OCI-LY1 (cell line): ENCODE measurements around the gene SPDL1.

Source experiments
- CTCF ChIP-seq: fragments of 200-600 bp; sonication (generic), shearing (Covaris generic); IDR thresholded peaks from 2 replicates; pipeline ENCODE4 v1.5.1; 2017; ENCODE audit warnings: mild to moderate bottlenecking, antibody characterized with exemption, low read length, moderate library complexity, mixed read lengths
- EZH2 ChIP-seq: fragments of 200-600 bp; sonication (generic), shearing (Covaris generic); IDR thresholded peaks from 2 replicates; pipeline ENCODE4 v1.8.0; 2017; ENCODE audit warnings: borderline replicate concordance, mixed run types, mild to moderate bottlenecking, antibody characterized with exemption, low read length, moderate library complexity, mixed read lengths

GRCh38 chr5:169591636-169592035 lies 8.1 kb downstream of the SPDL1 start:
- no peak for TF ChIP-seq EZH2
- no peak for TF ChIP-seq CTCF
